Measurements from ENCODE around the gene AGFG2.
A peak's percentile ranks its signal among the peaks of the same experiment; 100 is the strongest.

AGFG2 gene

GRCh38 chr7:100602889-100603725 is 64.1 kb downstream of the AGFG2 start:
- H3K4me3 ChIP-seq (ENCODE audit: low read depth, low read length), result peak overlapping the region; percentile 83
- H3K27me3 ChIP-seq (ENCODE audit: insufficient read depth, low read depth, severe bottlenecking), result peaks cover 8% of the 10 kb centered on the region
- TF ChIP-seq CTCF (IDR thresholded peaks at IDR 0.05; ENCODE audit: low read depth, low read length), result no peak
- no peak for DNase-seq
- no peak overlapping the region for H3K27ac ChIP-seq
- H3K36me3 ChIP-seq, result no peaks in the 10 kb centered on the region
- H3K9me3 ChIP-seq (ENCODE audit: severe bottlenecking), result no peaks in the 10 kb centered on the region

GRCh38 chr7:100603726-100604027 is 64.7 kb downstream of the AGFG2 start:
- Histone ChIP-seq H3K4me3 (ENCODE audit: low read depth, low read length) (peak overlapping the region; percentile 83), H3K9me3 (ENCODE audit: severe bottlenecking) (no peaks in the 10 kb centered on the region), H3K36me3 (no peaks in the 10 kb centered on the region), H3K27me3 (ENCODE audit: insufficient read depth, low read depth, severe bottlenecking) (peaks cover 8% of the 10 kb centered on the region), H3K27ac (no peak overlapping the region)
- no peak for TF ChIP-seq CTCF (IDR thresholded peaks at IDR 0.05; ENCODE audit: low read depth, low read length)
- DNase-seq, result peak; percentile 36

GRCh38 chr7:100604028-100604975 is 65.3 kb downstream of the AGFG2 start:
- H3K4me3 ChIP-seq (ENCODE audit: low read depth, low read length), result peak overlapping the region; percentile 83
- H3K27me3 ChIP-seq (ENCODE audit: insufficient read depth, low read depth, severe bottlenecking), result peaks cover 8% of the 10 kb centered on the region
- H3K36me3 ChIP-seq, result no peaks in the 10 kb centered on the region
- peak; percentile 82 for DNase-seq
- TF ChIP-seq CTCF (IDR thresholded peaks at IDR 0.05; ENCODE audit: low read depth, low read length), result peak; percentile 54; the same call in 1 of the 2 replicates
- H3K27ac ChIP-seq, result peak overlapping the region; percentile 48
- H3K9me3 ChIP-seq (ENCODE audit: severe bottlenecking), result no peaks in the 10 kb centered on the region

GRCh38 chr7:100604976-100605911 is 66.2 kb downstream of the AGFG2 start:
- Histone ChIP-seq H3K36me3 (no peaks in the 10 kb centered on the region), H3K9me3 (ENCODE audit: severe bottlenecking) (no peaks in the 10 kb centered on the region), H3K27ac (no peak overlapping the region), H3K4me3 (ENCODE audit: low read depth, low read length) (peak overlapping the region; percentile 83), H3K27me3 (ENCODE audit: insufficient read depth, low read depth, severe bottlenecking) (peaks cover 8% of the 10 kb centered on the region)
- TF ChIP-seq CTCF (IDR thresholded peaks at IDR 0.05; ENCODE audit: low read depth, low read length), result no peak
- no peak for DNase-seq

- Histone ChIP-seq H3K36me3 (no peaks in the 10 kb centered on the region), H3K27me3 (ENCODE audit: insufficient read depth, low read depth, severe bottlenecking) (peaks cover 8% of the 10 kb centered on the region), H3K9me3 (ENCODE audit: severe bottlenecking) (no peaks in the 10 kb centered on the region), H3K4me3 (ENCODE audit: low read depth, low read length) (no peak overlapping the region), H3K27ac (no peak overlapping the region)
- no peak for TF ChIP-seq CTCF (IDR thresholded peaks at IDR 0.05; ENCODE audit: low read depth, low read length)
- DNase-seq, result no peak
Observed at GRCh38 chr7:100606313-100606712, 67.3 kb downstream of the AGFG2 start.
